ENCODE data around the gene IMMT. TPM values are rescaled to one million over a fixed set of nuclear protein-coding genes. Genes with fewer than 3 reads are reported as not detected.
"Not testable (repeated sequence)": the region's sequence is repeated elsewhere in the genome, so short reads cannot be mapped to it uniquely, and the experiment has no call there.

IMMT gene
- total RNA-seq, 1 experiment from 2014 or later: 39.2 TPM

- DNase-seq (ENCODE audit: low read depth); in situ Hi-C loops (cut with HindIII; ENCODE audit: low pct_unique_long_range_greater_than_20kb, low sequenced_read_pairs): not testable (repeated sequence)
Measured at GRCh38 chr2:86228574-86228973, 33.3 kb upstream of the IMMT start.

GRCh38 chr2:86227685-86228084 lies 32.4 kb upstream of the IMMT start:
- in situ Hi-C loops (cut with HindIII; ENCODE audit: low pct_unique_long_range_greater_than_20kb, low sequenced_read_pairs): no loop called here
- DNase-seq (ENCODE audit: low read depth): no peak

- in situ Hi-C loops (cut with HindIII; ENCODE audit: low pct_unique_long_range_greater_than_20kb, low sequenced_read_pairs): no loop called here
- no peak for DNase-seq (ENCODE audit: low read depth)
Measured at GRCh38 chr2:86226636-86227520, 31.6 kb upstream of the IMMT start.

- in situ Hi-C loops (cut with HindIII; ENCODE audit: low pct_unique_long_range_greater_than_20kb, low sequenced_read_pairs): no loop called here
- no peak for DNase-seq (ENCODE audit: low read depth)
Measured at GRCh38 chr2:86226070-86226469, 30.8 kb upstream of the IMMT start.

- no peak for DNase-seq (ENCODE audit: low read depth)
Measured at GRCh38 chr2:86225581-86225980, 30.3 kb upstream of the IMMT start.

GRCh38 chr2:86224645-86225355 lies 29.5 kb upstream of the IMMT start:
- in situ Hi-C loops (cut with HindIII; ENCODE audit: low pct_unique_long_range_greater_than_20kb, low sequenced_read_pairs): no loop called here
- no peak for DNase-seq (ENCODE audit: low read depth)

More at GRCh38 chr2:86225581-86225980, 30.3 kb upstream of the IMMT start:
- in situ Hi-C loops (cut with HindIII; ENCODE audit: low pct_unique_long_range_greater_than_20kb, low sequenced_read_pairs): no loop called here

- no peak for DNase-seq (ENCODE audit: low read depth)
- in situ Hi-C loops (cut with HindIII; ENCODE audit: low pct_unique_long_range_greater_than_20kb, low sequenced_read_pairs): no loop called here
Measured at GRCh38 chr2:86223927-86224560, 28.8 kb upstream of the IMMT start.

GRCh38 chr2:86223140-86223926 lies 28.1 kb upstream of the IMMT start:
- no peak for DNase-seq (ENCODE audit: low read depth)
- in situ Hi-C loops (cut with HindIII; ENCODE audit: low pct_unique_long_range_greater_than_20kb, low sequenced_read_pairs): no loop called here

GRCh38 chr2:86221066-86221684 lies 25.9 kb upstream of the IMMT start:
- in situ Hi-C loops (cut with HindIII; ENCODE audit: low pct_unique_long_range_greater_than_20kb, low sequenced_read_pairs): no loop called here
- no peak for DNase-seq (ENCODE audit: low read depth)

GRCh38 chr2:86219896-86220295 lies 24.6 kb upstream of the IMMT start:
- DNase-seq (ENCODE audit: low read depth): no peak
- in situ Hi-C loops (cut with HindIII; ENCODE audit: low pct_unique_long_range_greater_than_20kb, low sequenced_read_pairs): no loop called here

GRCh38 chr2:86218124-86218523 lies 22.9 kb upstream of the IMMT start:
- in situ Hi-C loops (cut with HindIII; ENCODE audit: low pct_unique_long_range_greater_than_20kb, low sequenced_read_pairs): no loop called here
- DNase-seq (ENCODE audit: low read depth): no peak

- in situ Hi-C loops (cut with HindIII; ENCODE audit: low pct_unique_long_range_greater_than_20kb, low sequenced_read_pairs): no loop called here
Measured at GRCh38 chr2:86216575-86217555, 21.6 kb upstream of the IMMT start.

GRCh38 chr2:86214503-86214832 lies 19.2 kb upstream of the IMMT start:
- in situ Hi-C loops (cut with HindIII; ENCODE audit: low pct_unique_long_range_greater_than_20kb, low sequenced_read_pairs): no loop called here

More at GRCh38 chr2:86216575-86217555, 21.6 kb upstream of the IMMT start:
- no peak for DNase-seq (ENCODE audit: low read depth)

GRCh38 chr2:86213699-86214502 lies 18.6 kb upstream of the IMMT start:
- no peak for DNase-seq (ENCODE audit: low read depth)
- in situ Hi-C loops (cut with HindIII; ENCODE audit: low pct_unique_long_range_greater_than_20kb, low sequenced_read_pairs): no loop called here

More at GRCh38 chr2:86214503-86214832, 19.2 kb upstream of the IMMT start:
- no peak for DNase-seq (ENCODE audit: low read depth)

- in situ Hi-C loops (cut with HindIII; ENCODE audit: low pct_unique_long_range_greater_than_20kb, low sequenced_read_pairs): no loop called here
- no peak for DNase-seq (ENCODE audit: low read depth)
Measured at GRCh38 chr2:86213056-86213455, 17.8 kb upstream of the IMMT start.

GRCh38 chr2:86211796-86212188 lies 16.5 kb upstream of the IMMT start:
- in situ Hi-C loops (cut with HindIII; ENCODE audit: low pct_unique_long_range_greater_than_20kb, low sequenced_read_pairs): no loop called here
- no peak for DNase-seq (ENCODE audit: low read depth)

Data from Caki2 (cell line).